ENCODE measurements around the gene CWC15.
"Not testable (repeated sequence)": the region's sequence is repeated elsewhere in the genome, so short reads cannot be mapped to it uniquely, and the experiment has no call there.

CWC15 gene

DNA sequence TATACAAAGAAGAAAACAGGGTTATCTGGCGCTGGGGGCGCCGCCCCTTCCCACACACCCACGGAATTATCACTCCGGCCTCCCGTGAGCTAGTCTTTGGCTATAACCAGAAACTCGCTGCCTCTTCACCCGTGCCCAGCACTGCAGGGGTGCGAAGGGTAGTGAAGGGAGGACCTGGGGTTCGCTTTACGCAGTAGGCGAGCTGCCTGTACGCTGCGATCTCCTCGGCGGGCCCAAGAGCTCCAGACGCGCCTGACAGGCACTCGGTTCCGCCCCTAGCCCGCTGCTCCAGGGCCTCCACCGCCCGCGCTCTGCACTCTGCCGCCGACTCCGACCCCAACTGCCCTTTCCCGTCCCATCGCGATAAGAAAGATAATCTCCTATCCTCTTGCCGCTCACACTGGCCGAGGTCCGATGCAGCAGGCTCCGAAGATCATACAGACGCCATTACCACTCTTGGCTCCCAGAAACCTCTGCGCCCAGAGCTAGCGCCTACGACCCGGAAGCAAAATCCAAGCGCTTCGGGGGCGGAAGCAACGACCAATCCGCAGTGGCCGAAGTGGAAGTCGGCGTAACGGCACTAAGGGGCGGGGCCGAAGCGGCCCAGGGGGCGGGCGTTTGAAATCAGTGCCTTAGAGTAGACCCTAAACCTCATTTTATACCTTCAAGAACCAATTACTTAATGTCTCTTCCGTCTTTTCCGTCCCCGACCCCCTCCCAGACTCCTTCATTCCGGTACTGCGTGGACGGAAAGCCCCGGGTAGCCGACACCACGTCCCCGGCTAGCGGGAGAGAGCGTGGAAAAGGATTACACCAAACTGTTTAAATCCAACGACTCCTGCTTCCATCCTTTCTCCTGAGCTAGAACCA is at the start of gene CWC15, which contains the start of gene KDM4D:
CWC15 (minus strand) TSS at position 458 of the 870 bp plus-strand sequence. CDS start 1,371 bp downstream, outside the sequence.
KDM4D (plus strand) TSS at position 611 of the 870 bp plus-strand sequence. CDS start 23,664 bp downstream, outside the sequence.
- no peak for TF ChIP-seq ZFX (IDR thresholded peaks at IDR 0.05; ENCODE audit: borderline replicate concordance)
- TF ChIP-seq, protein P1, sequence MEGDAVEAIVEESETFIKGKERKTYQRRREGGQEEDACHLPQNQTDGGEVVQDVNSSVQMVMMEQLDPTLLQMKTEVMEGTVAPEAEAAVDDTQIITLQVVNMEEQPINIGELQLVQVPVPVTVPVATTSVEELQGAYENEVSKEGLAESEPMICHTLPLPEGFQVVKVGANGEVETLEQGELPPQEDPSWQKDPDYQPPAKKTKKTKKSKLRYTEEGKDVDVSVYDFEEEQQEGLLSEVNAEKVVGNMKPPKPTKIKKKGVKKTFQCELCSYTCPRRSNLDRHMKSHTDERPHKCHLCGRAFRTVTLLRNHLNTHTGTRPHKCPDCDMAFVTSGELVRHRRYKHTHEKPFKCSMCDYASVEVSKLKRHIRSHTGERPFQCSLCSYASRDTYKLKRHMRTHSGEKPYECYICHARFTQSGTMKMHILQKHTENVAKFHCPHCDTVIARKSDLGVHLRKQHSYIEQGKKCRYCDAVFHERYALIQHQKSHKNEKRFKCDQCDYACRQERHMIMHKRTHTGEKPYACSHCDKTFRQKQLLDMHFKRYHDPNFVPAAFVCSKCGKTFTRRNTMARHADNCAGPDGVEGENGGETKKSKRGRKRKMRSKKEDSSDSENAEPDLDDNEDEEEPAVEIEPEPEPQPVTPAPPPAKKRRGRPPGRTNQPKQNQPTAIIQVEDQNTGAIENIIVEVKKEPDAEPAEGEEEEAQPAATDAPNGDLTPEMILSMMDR (IDR thresholded peaks at IDR 0.05), result no peak
- peak within 1 kb of the TSS; percentile 59 for H3K27ac ChIP-seq

DNA sequence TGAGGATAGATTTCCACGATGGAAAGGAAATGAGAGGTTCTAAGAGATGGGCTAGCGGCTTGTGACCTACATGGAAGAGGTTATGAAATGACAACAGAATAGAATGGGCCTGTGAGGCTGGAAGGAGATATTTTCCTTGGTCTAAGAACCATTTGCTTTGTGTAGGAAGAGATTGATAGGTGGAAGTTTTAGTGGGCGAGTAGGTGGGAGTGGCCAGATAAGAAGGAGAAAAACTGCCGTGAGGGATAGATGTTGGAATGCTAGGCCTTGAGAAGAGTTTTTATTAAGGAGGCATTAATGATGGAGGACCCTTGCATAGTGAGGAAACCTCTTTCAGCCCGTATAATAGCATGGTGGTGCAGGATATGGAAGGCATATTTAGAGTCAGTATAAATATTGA is 48.1 kb upstream of the CWC15 start:
- not testable (repeated sequence) for H3K27ac ChIP-seq

DNA sequence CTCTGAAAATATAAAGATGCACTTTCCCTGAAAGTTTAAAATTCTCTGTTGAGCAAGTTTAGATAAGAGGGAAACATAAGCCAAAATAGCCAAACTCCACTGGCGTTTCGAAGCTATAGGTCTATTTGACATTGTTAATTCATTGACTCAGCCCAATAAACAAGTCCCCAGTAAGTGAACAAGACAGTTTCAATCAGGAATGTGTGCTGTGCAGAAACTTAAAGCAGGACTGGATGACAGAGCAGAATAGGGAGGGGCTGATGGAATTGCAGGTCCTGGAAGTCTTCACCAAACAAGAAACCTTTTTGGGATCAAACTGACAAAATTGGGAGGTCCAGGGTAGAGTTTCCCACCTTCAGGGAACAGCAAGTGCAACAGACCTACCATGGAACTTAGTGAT is 42.8 kb upstream of the CWC15 start:
- no peak overlapping the region for H3K27ac ChIP-seq
- TF ChIP-seq, protein P1 (IDR thresholded peaks at IDR 0.05), result no peak
- TF ChIP-seq ZFX (IDR thresholded peaks at IDR 0.05; ENCODE audit: borderline replicate concordance), result no peak

DNA sequence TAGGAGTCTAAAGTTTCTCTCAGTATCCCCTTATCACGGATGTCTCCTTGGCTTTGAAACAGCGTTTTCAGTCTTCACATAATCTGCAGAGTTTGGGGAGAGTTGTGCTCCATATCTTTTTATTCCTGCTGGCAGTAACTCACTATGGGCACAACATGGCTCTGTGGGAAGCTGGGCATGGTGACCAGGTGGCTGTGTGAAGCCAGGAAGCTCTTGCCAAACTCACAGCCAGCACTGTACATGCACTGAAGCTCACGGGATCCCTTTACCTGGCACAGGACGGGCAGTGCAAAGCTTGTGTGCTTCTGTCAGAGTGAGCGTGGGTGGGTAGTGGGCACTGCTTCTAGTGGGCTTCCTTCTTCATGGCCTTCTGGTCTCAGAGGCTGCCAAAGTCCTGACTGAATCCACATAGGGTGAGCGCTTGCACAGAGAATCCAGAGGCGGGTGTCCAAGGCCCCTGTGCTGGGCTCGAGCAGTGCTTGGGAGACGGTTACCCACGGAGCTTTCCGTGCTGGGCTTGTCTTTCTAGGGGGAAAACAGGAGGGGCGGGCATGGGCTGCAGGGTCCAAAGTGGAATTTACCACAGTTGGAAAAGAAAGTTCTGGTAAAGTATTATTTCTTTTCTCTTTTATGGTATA is 40.9 kb upstream of the CWC15 start:
- H3K27ac ChIP-seq, result no peak overlapping the region
- TF ChIP-seq, protein P1 (IDR thresholded peaks at IDR 0.05), result no peak
- no peak for TF ChIP-seq ZFX (IDR thresholded peaks at IDR 0.05; ENCODE audit: borderline replicate concordance)

DNA sequence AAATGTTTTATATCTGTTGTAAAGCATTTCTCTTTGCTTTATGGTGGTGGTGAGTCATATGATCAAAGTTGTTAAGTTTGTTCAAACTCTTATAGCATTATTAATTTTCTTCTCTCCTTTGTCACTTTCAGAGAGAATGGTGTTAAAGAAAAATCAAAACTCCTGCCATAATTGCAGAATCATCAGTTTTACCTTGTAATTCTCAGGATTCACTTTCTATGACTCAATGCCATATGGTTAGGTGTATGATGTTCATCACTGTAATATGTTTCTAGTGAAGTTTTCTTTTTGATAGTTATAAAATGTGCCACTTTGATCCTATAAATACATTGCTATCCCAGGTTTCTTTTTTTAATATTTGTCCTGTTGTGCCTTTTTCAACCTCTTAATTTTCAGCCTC is 38.0 kb upstream of the CWC15 start:
- TF ChIP-seq ZFX (IDR thresholded peaks at IDR 0.05; ENCODE audit: borderline replicate concordance), result no peak
- TF ChIP-seq, protein P1 (IDR thresholded peaks at IDR 0.05), result no peak
- H3K27ac ChIP-seq, result no peak overlapping the region

DNA sequence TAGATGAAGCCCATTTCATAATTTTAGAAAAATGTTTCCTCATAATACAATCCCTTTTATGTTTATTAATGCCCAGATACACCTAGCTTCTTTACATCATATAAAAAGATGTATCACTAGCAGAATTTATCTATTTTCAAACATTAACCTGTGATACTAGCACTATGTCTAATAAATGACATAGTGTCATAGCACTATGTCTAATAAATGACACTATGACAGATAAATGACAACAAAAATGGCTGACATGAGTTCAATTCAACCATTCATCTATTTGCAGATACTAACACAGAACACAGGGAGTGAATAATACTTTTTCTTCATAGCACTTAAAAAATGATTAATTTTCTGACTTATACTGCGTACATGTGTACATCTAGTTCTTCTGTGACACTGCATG is 32.3 kb upstream of the CWC15 start:
- no peak overlapping the region for H3K27ac ChIP-seq
- no peak for TF ChIP-seq ZFX (IDR thresholded peaks at IDR 0.05; ENCODE audit: borderline replicate concordance)
- TF ChIP-seq, protein P1 (IDR thresholded peaks at IDR 0.05), result no peak

DNA sequence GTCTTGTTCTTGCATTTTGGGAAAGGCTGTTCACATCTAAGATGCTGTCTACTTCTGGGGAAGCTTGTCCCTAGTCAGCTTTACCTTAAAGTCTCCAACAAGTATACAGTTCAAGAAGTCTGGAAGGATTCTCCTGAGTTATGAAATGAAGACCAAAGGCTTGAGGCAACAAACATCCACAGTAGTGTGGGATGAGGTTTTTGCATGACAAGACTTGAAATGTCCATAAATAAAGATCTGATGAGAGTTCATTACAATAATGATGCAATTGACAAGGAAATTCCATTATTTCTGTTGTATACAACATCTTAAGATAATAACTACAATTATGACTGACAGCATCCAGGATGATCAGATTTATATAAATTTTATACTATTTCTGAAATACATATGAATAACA is 30.4 kb upstream of the CWC15 start:
- TF ChIP-seq, protein P1 (IDR thresholded peaks at IDR 0.05), result no peak
- TF ChIP-seq ZFX (IDR thresholded peaks at IDR 0.05; ENCODE audit: borderline replicate concordance), result no peak

More for the DNA sequence above, 30.4 kb upstream of the CWC15 start:
- no peak overlapping the region for H3K27ac ChIP-seq

Measured in 22Rv1 (cell line).